Measurements from ENCODE around the gene CALCA. TPM values are rescaled to one million over a fixed set of nuclear protein-coding genes. Genes with fewer than 3 reads are reported as not detected.

Gene CALCA
- total RNA-seq, 1 donor from 2014 or later: 6.0 TPM

DNA sequence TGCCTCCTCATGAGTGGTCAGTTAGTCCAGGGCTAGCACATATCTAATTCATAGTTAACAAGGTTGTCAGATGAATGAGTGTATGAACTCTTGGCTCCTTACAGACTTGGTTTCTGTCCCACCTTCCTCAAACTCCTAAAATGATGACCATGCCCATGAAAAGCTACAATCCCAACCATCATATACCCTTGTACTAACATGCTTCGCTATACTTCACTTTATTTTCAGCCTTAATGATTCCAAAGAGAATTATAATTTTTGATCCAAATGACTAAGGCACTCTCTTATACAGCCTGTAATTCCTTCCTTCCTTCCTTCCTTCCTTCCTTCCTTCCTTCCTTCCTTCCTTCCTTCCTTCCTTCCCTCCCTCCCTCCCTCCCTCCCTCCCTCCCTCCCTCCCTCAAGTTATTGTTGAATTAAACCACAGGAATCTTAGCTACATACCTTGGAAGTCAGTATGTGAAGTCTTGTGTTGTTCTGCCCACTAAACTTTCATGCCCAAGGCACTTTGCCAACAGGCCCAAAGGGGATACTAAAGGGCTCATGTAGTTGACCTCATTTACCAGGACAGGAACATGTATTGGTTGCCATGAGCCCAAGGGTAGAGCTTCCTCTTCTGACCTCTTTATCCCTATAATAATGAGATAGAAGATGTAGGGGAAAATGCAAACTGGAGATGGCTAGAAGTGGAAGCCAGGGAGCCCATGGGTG is 37.4 kb downstream of the CALCA start:
- DNase-seq (ENCODE audit: low read depth): no peak
- Histone ChIP-seq H3K4me3 (ENCODE audit: low read depth, low read length) (no peak overlapping the region), H3K36me3 (ENCODE audit: control insufficient read depth, insufficient read depth, low read length) (no peaks in the 10 kb centered on the region), H3K27me3 (ENCODE audit: control insufficient read depth, insufficient read depth, low read length) (no peaks in the 10 kb centered on the region)
- TF ChIP-seq, protein P1, sequence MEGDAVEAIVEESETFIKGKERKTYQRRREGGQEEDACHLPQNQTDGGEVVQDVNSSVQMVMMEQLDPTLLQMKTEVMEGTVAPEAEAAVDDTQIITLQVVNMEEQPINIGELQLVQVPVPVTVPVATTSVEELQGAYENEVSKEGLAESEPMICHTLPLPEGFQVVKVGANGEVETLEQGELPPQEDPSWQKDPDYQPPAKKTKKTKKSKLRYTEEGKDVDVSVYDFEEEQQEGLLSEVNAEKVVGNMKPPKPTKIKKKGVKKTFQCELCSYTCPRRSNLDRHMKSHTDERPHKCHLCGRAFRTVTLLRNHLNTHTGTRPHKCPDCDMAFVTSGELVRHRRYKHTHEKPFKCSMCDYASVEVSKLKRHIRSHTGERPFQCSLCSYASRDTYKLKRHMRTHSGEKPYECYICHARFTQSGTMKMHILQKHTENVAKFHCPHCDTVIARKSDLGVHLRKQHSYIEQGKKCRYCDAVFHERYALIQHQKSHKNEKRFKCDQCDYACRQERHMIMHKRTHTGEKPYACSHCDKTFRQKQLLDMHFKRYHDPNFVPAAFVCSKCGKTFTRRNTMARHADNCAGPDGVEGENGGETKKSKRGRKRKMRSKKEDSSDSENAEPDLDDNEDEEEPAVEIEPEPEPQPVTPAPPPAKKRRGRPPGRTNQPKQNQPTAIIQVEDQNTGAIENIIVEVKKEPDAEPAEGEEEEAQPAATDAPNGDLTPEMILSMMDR (IDR thresholded peaks at IDR 0.05; ENCODE audit: insufficient read depth, low read length, poor library complexity, severe bottlenecking): no peak

DNA sequence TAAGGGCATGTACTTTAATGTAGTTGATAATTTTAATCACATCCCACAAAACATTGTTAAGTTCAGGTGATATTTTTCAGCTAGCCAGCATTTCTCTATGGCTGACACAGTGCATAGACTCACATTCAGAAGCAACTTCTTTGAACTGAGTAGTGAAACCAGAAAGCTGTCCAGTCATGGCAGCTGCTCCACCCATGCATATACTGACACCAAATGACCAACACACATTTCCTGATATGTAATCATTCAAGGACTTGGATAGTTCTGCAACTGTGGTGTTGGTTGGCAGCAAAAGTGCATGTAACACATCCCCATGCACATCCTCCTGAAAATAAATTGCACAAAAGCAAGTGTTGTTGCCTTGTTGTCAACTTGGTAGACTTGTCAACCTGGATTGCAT is 39.7 kb downstream of the CALCA start:
- Histone ChIP-seq H3K4me3 (ENCODE audit: low read depth, low read length) (no peak overlapping the region), H3K36me3 (ENCODE audit: control insufficient read depth, insufficient read depth, low read length) (no peaks in the 10 kb centered on the region), H3K27me3 (ENCODE audit: control insufficient read depth, insufficient read depth, low read length) (no peaks in the 10 kb centered on the region)
- TF ChIP-seq, protein P1 (IDR thresholded peaks at IDR 0.05; ENCODE audit: insufficient read depth, low read length, poor library complexity, severe bottlenecking): no peak
- DNase-seq (ENCODE audit: low read depth): no peak

DNA sequence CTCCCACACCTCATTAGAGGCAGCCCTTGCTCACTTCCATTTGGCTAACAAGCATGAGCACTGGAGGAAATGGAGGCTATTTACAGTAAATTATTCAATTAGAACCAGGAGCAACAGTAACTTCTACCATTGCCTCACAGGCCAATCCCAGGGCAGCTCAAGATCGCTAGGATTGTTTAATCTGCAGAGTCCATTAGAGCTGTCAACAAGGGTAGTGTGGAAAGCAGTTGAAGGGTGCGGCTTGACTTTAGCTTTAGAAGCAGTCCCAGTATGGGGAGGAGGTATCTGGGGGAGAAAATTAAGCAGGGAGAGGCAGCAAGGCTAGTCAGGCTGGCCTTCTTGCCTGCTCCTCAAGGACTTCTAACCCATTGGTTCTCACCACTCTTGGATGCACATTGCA is 41.8 kb downstream of the CALCA start:
- no peak for DNase-seq (ENCODE audit: low read depth)

DNA sequence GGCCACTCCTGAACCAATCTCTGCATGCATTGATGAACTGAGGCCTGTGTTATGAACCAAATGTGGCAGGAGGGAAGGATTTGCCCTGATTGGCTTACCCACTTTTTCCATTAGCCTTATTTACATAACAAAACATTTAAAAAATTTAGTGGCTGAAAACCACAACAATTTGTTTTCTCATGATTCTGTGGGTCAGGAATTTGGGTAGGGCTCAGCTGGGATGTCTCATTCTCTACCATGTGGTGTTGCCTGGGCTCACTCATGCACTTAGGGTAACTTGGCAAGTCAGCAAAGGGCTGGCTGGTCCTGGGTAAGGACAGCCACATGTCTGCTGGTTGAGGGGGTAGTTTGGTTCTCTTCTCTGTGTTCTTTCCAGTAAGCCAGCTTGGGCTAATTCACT is 45.0 kb downstream of the CALCA start:
- Histone ChIP-seq H3K27me3 (ENCODE audit: control insufficient read depth, insufficient read depth, low read length) (no peaks in the 10 kb centered on the region), H3K36me3 (ENCODE audit: control insufficient read depth, insufficient read depth, low read length) (no peaks in the 10 kb centered on the region), H3K4me3 (ENCODE audit: low read depth, low read length) (no peak overlapping the region)
- TF ChIP-seq, protein P1 (IDR thresholded peaks at IDR 0.05; ENCODE audit: insufficient read depth, low read length, poor library complexity, severe bottlenecking): no peak
- no peak for DNase-seq (ENCODE audit: low read depth)

More for the DNA sequence above, 41.8 kb downstream of the CALCA start:
- TF ChIP-seq, protein P1 (IDR thresholded peaks at IDR 0.05; ENCODE audit: insufficient read depth, low read length, poor library complexity, severe bottlenecking): no peak
- no peaks in the 10 kb centered on the region for H3K36me3 ChIP-seq (ENCODE audit: control insufficient read depth, insufficient read depth, low read length)
- H3K4me3 ChIP-seq (ENCODE audit: low read depth, low read length): no peak overlapping the region
- H3K27me3 ChIP-seq (ENCODE audit: control insufficient read depth, insufficient read depth, low read length): no peaks in the 10 kb centered on the region

DNA sequence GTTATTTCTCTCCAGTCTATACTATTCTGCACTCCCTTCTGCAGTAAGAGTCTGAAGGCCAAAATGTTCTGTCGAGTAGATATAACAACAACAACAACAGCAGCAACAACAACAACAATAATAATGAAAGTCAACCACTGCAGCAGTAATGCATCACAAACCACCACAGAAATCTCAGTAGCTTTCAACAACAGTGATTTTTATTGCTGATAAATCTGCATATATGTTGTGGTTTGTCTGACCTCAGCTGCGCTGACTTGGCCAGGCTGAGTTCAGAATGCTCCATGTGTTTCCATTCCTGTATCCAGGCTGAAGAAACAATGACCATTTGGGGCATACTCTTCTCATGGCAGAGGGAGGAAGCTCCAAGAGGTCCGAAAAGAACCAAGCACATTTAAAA is 47.8 kb downstream of the CALCA start:
- TF ChIP-seq, protein P1 (IDR thresholded peaks at IDR 0.05; ENCODE audit: insufficient read depth, low read length, poor library complexity, severe bottlenecking): no peak
- no peak overlapping the region for H3K4me3 ChIP-seq (ENCODE audit: low read depth, low read length)
- DNase-seq (ENCODE audit: low read depth): no peak

More for the DNA sequence above, 47.8 kb downstream of the CALCA start:
- Histone ChIP-seq H3K27me3 (ENCODE audit: control insufficient read depth, insufficient read depth, low read length) (no peaks in the 10 kb centered on the region), H3K36me3 (ENCODE audit: control insufficient read depth, insufficient read depth, low read length) (no peaks in the 10 kb centered on the region)

Other genes starting within 250 kb of the CALCA start
- 21.3 and 30.9 TPM in 2 replicates for gene CYP2R1, start 80.1 kb downstream of the CALCA start, total RNA-seq
- gene CALCB, start 101.2 kb upstream of the CALCA start, total RNA-seq: 1.2 and 2.4 TPM in 2 replicates
- gene INSC, start 142.6 kb upstream of the CALCA start, total RNA-seq: 0.27 and 0.33 TPM in 2 replicates